HG03108 (cell line): ENCODE data around the gene TMEM220.
"Not testable (repeated sequence)": the region's sequence is repeated elsewhere in the genome, so short reads cannot be mapped to it uniquely, and the experiment has no call there.

ENCODE experiments used
- ATAC-seq: cut with Tn5 transposase; IDR thresholded peaks from one replicate; pipeline ENCODE4 v1.9.1; 2021; ENCODE audit warnings: moderate library complexity; ENCODE audit not compliant: unreplicated experiment

Gene TMEM220

DNA sequence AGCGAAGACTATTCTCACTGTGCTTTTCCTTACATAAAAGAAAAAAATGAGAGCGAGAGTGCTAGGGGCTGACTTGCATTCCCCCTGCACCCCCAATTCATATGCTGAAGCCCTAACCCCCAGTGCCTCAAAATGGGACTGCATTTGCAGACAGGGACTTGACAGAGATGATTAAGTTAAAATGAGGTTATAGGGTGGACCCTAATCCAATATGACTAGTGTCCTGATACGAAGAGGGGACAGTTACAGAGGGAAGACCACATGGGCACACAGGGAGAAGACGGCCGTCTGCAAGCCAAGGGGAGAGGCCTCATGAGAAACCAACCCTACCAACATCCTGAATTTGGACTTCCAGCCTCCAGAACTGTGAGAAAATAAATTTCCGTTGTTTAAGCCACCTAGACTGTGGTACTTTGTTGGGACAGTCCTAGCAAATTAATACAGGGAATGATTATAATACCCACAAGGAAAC, 1.6 kb upstream of the TMEM220 start:
- no peak for ATAC-seq

DNA sequence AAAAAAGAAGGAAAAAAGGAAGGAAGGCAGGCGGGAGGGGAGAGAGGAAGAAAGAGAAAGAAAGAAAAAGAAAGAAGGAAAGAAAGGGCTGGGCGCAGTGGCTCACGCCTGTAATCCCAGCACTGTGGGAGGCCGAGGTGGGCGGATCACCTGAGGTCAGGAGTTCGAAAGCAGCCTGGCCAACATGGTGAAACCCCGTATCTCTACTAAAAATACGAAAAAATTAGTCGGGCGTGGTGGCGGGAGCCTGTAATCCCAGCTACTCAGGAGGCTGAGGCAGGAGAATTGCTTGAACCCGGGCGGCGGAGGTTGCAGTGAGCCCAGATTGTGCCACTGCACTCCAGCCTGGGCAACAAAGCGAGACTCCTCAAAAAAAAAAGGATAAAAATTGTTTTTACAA, 424 bp upstream of the TMEM220 start:
- not testable (repeated sequence) for ATAC-seq

DNA sequence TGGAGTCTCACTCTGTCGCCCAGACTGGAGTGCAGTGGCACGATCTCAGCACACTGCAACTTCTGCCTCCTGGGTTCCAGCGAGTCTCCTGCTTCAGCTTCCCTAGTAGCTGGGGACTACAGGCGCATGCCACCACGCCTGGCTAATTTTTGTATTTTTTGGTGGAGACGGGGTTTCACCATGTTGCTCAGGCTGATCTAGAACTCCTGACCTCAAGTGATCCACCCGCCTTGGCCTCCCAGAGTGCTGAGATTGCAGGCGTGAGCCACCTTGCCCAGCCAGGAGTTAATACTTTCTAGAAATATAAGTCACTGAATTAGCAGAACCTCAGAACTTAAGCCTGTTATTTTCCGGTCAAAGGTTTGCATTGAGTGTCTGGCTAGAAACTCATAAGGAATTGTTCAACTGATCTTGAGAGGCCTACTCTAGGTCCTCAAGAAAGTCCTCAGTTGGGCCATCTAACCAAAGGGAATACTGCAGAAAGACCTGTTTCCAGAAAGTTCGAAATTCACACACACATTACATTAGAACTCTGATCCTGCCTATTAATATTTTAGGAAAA, 1.4 kb downstream of the TMEM220 start:
- ATAC-seq = no peak

DNA sequence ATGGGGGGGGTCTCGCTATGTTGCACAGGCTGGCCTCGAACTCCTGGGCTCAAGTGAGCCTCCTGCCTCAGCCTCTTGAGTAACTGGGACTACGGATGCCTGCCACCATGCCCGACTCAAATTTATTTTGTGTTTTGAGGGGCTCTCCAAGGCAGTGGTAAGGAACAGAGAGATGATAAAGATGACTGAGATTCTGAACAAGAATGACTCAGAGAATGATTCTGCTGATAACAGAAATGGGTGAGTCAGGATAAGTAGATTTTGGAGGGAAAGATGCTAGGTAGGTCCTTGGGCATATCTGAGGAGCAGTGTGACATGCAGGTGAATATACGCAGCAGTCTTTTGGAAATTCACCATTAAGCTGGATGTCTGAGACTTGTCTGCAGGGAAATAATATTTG, 2.6 kb downstream of the TMEM220 start:
- ATAC-seq = no peak

DNA sequence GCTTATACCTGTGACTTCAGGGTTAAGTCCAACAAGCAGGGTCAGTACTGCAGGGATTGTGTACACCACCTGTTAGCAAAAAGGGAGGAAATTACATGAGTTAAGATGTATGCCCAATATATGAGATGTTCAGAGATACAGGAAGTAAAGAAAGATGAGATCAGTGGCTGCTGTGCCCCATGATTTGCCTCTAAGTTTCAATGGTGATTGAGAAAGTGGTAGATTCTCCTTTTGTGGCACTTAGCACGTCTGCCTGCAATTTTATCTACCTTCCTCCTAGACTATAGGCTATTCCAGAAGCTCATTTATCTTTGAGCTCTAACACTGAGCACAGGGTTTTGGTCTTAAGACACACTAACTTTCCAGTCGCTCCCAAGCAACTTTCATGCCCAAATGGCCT, 3.6 kb downstream of the TMEM220 start:
- no peak for ATAC-seq

DNA sequence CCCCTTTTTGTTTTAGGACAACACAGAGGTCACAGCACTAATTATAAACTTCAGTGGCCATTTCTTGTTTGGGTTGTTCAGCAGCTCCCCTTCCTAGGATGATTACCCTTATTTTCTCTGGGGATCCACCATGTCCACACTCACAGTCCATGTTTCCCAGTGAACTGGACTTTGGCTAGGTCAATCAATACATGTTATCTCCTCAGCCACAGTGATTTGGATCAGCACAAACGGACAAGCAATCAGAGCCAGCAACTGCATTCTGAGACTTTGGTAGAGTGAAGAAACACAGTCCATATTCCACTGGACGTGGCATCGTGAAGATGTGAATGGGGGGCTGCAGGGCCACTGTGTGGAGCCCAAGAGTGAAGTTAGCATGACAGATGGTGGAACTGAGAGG, 4.6 kb downstream of the TMEM220 start:
- ATAC-seq = no peak

DNA sequence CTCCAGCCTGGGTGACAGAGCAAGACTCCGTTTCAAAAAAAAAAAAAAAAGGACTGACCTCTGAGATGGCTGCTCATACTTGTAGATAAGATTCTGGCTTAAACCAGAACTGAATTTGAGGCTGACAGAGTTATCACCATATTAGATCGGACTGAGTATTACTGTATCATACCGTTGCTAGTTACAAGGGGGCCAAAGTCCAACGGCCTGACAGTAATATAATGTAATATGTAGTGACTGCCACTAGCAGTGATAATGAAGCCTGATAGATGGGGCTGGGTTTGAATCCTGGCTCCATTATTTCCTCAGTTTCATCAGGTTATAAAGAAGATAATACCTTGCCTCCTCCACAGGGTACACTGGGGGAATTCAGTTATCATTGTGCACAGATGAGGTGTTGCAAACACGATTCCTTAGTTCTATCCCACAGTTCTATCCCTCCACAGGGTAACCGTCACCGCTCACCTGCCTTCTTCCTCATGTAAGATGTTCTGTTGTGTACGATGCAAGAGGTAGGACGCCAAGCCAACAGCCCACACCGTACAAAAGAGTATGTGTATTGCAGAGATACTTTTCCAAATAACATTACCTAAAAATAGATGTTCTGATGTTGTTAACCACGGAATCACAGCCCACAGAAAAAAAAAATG, 5.2 kb downstream of the TMEM220 start:
- no peak for ATAC-seq

DNA sequence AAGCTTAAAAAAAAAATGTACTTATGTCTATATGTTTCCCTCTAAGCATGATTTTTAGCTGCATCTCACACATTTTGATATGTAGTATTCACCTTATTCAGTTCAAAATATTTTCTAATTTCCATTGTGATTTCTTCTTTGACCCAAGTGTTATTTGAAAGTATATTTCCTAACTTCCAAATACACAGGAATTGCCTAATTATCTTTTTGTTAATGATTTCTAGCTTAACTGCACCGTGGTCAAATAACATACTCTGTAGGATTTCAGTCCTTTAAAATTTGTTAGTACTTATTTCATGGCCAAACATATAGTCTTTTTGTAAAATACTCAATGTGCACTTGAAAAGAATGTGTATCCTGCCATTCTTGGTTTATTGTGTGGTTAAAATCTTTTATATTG, 11.3 kb downstream of the TMEM220 start:
- ATAC-seq = no peak

DNA sequence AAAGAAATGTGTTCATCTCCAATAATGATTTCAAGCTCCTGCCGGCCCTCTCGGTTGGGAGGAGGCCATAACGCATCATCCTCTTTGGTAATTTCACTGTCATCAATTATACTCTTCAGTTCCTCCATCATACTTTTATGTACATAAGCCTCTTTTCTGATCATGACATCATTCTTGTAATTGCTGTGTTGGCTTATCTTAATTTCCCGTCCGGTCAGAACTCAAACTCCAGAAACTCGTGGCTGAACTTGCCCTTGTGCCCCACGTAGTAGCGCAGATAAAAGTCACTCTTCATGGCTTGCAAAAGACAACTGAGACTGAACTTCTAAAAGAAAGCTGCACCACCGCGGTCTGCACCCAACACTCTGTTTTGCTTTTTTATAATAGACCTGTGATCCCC, 13.6 kb downstream of the TMEM220 start:
- no peak for ATAC-seq

DNA sequence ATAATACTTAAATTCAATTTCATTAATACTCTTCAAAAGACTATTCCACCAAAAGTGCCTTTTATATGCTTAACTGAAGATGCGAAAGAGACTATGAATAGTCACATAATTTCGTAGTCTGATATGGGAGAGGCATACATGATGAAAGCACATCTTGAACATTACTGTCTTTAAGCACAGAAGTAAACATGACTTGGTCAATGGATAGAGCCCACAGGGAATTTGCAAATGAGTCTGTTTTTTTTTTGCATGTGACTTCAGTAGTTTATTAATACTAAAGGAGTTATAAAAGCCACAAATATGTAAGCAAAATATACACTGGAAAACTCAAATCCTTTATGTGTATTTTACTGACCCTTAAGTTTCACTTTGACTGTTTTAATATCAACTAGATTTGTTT, 16.5 kb downstream of the TMEM220 start:
- no peak for ATAC-seq

DNA sequence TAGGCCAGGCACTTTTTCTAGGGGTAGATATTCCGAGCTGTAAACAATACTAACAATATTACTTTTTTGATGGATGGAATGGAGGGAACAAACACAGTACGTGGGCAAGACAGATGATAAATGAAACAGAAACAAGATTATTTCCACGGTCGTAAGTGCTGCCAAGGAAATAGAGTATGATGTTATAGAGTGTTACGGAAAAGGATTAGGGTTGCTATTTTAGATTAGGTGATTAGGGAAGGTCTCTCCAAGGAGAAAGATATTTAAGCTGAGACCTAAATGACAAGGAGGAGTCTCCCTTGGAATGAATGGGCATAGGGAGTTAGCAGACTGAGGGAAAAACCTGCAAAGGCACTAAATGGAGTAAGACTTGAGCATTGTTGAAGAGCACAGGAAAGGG, 24.1 kb downstream of the TMEM220 start:
- ATAC-seq = no peak

DNA sequence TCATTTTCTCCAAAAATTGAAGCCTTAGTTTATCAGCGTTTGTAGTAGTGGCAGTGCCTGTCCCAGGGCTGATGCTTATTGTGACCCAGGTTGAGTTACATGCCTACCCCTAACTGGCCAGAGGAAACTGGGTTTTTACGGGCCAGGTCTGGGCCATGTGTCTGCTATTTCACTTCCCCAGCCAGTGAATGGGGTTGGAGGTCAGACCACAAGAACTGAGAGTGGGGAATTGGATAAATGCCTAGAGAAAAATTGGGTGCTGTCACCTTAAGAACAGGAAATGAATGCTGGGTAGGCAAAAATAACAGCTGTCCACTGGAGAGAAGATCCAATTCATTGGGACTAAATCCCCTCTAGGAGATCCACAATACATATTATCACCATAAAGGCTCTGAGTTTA, 27.2 kb downstream of the TMEM220 start:
- no peak for ATAC-seq

DNA sequence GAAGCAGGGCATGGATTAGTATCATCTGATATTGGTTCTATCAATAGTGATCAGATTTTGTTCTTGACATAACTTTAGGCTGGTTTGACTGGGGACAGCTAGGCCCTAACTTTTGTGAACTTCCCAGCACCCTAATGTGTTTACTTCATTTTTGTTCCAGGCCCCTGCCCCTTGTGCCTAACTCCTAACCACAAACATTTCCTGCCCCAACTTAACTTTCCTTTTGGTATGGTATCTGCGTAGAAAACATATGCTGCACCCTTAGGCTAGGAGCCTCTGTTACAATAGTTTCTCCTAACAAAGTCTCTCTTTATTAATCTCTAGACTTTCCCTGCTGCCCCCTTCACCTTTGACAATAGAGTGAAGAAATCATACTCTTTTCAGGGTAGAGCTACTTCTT, 30.0 kb downstream of the TMEM220 start:
- no peak for ATAC-seq

DNA sequence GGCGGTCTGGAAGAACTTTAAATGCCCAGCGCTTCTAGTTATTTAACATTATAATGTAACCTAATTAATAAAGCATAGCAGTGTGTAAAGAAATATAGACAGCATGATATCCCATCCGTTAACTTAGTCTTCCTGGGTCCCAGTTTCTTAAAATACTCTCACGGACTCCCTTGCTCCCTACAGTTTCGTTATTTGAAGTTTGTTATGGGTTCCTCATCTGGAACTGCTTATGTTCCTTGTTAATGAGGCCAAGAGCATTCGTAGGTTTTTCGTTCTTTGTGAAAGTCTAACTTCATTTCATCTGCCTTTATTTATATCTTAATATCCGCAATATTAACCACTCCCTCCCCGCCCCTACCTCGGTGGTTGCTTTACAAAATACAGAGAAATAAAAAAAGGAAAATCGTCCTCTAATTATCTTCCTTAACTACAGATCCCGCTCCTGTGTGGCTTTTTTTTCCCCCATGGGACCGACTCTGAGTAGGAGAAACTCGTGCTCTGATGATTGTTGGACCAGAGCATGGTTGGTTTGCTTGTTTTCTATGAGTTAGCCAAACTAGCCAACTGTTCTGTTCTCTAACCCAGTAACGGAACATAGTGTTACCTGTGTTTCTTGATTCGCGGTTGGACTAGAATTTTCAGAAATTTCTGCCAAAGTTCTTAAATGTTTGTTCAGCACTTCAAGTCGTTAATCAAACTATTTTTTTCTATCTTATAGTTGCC, 31.6 kb downstream of the TMEM220 start:
- ATAC-seq = no peak

DNA sequence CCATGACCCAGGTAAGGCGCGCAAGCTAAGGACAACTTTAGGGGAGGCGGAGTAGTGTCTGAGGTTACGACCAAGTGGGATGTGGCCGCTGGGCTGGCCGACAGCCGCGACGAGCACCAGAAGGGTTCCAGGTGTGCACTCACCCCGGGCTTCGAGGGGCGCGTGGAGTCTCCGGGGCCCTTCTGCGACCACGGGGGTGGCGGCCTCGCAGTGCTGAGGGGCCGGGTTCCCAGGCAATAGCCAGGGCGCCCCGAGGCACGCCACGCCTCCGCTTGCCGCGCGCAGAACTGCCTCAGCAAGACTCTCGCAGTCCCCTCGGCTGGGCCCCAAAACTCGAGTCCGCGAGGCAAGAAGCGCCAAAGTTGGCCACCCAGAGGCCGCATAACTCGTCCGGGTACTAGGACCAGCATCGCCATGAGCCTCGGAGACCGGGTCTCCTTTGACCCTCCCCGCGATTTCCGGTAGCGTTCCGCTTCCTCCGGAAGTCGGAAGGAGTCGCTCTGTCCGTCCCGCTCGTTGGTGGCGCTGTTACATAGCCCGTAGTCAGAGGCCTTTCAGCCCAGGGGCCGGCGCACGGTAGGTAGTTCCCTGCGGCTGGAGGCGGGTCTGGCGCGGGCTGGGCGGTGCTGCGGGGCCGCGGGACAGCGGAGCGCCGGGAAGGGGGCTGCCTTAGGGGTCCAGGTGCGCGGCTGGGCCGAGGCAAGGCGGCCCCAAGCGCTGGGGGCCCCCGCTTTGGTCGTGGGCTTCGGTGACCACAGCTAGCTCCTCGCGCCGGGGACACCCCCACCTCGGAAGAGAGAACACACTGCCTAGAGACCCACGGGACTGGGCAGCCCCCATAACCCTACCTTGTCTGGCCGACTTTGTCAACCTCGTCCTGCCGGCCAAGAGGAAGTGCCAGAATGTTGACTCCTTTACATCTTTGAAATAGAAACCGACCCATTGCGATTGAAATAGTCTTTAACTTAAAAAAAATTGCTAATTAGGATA, 32.4 kb downstream of the TMEM220 start, which contains the start of the genes ADPRM and SCO1:
ADPRM (plus strand) TSS at position 503 of the 990 bp plus-strand sequence. CDS start 7,333 bp downstream, outside the sequence.
SCO1 (minus strand) TSS at position 442 of the 990 bp plus-strand sequence; CDS start at position 416, 26 bp downstream.
- ATAC-seq = peak; percentile 94

DNA sequence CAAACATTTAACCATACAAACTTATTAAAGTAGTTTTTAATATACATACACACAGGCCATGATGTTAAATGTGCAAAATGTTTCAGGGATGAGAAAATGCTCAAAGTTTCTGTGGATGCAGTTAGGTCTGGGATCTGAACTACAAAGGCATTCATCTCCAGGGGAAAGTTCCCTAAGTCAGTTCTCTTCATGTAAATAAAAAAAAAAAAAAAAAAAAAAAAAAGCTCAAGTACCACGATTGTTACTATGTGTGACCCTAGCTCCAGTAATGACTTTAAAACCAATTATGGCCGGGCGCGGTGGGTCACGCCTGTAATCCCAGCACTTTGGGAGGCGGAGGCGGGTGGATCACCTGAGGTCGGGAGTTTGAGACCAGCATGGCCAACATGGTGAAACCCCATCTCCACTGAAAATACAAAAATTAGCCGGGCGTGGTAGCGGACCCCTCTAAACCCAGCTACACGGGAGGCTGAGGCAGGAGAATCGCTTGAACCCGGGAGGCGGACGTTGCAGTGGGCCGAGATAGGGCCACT, 33.9 kb downstream of the TMEM220 start:
- not testable (repeated sequence) for ATAC-seq

DNA sequence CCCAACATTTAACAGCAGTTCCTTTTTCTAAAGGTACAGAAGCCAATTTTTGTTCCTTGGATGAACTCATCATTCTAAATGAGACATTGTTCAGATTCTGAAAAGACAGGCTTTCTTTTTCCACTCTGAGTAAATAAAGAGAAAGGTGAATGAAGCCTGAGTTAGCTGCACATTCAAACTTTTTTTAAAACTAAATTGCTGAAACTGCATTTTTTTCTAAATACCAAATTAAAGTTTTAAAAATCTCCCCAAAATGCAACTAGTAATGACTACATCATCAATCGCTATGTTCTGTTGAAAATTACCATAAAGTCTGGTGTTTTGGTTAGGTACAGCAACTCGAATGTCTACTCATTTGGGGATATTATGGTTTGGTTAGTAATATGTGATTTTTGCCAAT, 42.3 kb downstream of the TMEM220 start:
- ATAC-seq = no peak

DNA sequence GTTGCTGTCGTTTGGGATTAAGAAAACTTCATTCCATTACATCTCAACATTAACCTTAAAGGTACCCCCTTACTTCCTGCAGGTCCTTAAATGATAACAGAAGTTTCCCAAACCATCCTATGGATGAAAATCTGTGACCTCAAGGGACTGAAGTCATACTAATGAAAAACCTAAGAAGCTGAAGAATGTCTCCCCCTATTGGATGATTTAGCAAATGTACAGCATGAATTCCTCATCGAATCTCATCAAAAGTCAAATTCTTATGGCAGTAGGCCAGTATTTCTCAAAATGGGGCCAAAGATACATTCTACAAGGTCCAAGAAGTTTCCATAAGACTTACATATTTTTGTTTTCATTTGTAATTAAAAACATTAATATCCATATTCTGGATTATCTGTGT, 46.0 kb downstream of the TMEM220 start:
- ATAC-seq = no peak

DNA sequence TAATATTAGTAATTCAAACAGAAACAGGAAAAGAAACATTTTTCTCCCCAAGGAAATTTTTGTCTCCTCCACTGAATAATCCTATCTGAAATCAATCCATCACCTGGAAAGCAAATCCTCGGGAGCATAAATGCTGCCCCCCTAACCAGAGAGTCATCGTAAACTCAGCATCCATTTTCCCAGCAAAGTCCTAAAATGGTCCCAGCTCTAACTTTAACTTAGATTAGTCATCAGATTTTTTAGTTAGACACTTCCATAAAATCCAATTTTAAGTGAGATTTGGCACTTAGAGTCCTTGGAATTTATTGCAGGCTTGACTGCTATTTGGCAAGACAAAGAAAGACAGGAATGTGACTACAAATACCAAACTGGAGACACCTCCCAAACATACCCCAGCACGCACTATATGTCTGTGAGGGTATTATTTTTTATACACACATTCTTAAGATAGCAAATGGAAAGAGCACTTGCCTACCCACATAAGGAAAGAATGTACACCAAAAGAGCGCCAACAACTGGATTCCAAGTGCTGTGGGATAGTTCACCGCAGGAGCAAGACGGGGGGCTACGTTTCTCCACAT, 47.9 kb downstream of the TMEM220 start:
- ATAC-seq = no peak

DNA sequence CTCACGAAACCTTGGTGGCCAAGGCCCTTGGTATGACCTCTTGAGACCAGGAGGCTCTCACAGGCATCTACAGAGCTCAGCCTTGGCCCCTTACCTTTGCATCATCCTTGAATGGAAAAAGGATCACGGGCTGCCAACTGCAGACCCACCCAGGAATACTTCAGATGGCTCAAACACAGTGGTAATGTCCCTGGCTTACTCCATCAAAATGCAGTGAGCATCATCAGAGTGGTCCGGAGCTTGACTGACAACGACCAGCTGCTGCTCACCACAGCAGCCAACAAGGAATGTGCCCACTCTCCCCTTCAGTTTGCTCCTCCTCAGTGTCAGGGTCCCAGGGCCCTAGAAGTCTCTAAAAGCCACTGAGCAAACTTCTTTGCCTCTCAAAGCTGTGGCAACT, 55.1 kb downstream of the TMEM220 start:
- ATAC-seq = no peak
